HG03108 (cell line): Measurements from ENCODE around the gene IMPDH1.

ENCODE experiments used
- ATAC-seq: cut with Tn5 transposase; IDR thresholded peaks from one replicate; pipeline ENCODE4 v1.9.1; 2021; ENCODE audit warnings: moderate library complexity; ENCODE audit not compliant: unreplicated experiment

IMPDH1 gene

DNA sequence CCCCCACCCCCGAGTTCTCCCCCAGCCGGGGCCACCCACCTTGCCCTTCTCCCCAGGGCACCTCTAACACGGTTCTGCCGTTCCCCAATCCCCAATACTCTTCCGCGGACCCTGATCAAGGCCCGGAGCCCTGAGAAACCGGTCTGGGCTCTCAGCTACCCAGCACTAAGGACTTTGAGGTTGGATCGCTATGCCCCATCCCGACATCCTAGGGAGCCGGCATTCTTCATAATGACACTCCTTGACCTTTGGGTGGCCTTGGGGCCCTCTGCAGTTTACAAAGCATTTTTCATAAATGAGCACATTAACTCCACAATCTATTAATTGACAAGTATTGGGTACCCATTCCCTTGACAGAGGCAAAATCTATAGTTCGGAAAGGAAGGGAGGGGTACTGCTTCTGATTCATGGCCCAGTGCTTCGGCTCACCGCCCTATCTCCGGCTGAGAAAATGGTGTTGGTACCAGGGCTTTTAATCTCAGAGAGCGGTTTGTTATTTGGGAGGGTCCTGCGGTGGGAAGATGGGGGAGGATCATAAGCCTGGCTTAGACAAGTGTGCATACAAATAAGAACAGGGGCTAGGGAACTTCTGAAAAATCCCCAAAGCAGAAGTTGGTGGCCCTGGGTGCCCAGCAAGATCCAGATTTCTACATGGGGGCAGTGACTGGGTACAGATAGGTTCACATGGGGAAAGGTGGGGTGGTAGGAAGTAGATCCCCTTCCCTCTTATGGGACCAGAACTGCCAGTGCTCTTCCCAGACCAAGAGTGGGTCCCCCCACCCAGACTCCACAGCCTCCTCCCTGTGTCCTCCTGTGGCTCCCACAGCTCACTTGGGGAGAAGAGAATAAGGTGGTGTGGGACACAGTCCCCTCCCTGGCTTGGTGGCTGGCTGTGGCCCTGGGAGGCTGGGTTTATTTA lies 3.2 kb downstream of the IMPDH1 start:
- ATAC-seq = no peak

DNA sequence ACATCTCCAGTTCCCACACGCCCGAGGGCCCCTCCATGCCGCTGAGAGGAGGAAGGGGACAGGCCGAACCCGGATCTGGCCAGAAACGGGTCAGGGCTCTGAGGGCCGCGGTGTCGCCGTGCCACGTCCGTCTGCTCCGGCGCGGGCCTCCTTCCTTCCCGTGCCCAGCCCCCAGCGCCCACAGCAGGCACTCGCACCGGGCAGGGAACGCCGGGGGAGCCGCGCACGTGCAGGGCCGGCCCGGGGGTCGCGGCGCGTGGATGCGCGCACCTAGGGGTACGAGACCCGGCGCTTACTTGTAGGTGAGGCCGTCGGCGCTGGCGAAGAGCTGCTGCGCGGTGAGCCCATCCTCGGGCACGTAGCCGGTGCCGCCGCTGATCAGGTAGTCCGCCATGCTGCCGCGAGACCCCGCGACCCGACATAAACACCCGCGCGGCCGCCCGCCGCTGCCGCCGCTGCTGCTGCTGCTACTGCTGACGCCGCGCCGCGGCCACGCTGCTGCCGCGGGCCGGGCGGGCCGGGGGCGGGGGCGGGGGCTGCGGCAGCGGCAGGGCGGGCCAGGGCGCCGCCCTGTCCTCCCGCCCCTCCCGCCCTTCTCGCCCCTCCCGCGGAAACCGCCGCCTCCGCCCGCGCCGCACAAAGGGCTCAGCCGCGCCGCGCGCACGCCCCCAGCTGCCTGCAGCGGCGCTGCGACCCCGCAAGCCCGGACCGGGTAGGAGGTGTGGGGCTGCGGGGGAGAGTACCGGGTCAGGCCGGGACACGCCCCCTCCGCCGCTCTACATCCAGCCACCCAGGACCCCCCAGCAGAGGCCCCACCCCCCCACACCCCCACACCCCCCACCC lies 4.1 kb downstream of the IMPDH1 start:
- no peak for ATAC-seq

DNA sequence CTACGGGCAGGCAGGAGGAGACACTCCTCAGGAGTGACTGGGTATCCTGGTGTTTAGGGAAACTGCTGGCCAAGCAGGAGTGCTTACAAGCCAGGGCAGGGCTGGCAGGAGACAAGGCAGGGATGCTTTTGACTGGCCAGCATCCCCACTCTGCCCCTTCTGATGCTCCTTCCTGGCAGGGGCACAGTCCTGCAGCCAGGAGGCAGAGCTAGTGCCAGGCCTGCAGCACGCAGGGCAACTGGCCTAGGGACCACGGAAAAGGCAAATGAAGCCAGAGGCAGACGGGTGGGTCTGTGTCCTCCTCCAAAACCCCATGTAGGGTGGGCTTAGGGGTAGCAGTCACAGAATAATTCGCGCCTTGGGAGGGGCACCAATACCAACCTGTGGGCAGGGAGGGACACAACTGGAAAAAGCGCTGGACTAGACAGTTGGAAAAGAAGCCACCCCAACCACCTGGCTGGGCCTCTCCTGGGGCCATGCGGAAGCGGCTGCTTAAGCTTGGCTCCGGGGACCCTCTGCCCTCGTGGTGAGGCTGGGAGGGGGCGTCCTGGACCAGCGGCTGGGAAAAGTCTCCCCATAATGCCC lies 4.8 kb downstream of the IMPDH1 start:
- no peak for ATAC-seq

DNA sequence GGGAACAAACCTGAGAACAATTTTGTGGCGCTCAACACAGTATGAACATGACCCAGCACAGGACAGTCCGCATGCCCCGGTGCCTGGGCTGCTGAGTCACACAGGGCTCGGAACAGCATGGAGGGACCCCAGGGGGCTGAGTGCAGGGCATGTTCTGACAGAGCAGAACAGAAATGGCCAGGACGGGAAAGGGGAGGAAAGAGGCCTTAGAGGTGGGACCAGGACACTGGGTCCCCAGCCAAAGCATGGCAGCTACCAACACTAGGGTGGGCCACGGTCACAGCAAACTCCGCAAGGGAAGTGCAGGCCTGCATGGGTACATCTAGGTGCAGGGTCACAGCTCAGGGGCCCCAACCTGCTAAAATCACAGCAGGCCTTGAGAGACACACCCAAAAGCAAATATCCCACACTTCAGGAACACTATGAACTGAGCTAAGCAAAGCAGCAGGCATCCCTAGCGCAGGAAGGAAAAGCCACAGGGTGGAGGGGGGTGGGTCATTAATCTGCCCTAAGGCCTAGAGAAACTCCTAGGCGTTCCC lies 5.6 kb downstream of the IMPDH1 start:
- no peak for ATAC-seq

DNA sequence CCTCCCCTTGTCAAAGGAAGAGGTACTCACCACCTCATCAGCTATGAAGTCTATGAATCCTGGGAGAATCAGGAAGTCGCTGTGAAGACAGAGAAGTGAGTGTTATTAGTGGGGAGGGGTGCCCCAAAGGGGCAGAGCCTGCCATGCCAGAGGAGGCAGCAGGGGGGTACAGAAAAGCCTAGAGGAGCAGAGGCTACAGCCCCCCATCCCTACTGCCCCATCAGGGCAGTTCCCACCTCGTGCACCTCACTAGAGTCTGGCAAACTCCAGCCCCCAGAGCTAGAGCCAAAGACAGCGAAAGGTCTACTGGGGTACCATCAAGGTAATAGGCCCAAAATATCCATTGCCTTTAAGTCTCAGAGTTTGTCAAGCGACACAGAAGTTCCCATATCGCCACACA lies 6.1 kb downstream of the IMPDH1 start:
- no peak for ATAC-seq

DNA sequence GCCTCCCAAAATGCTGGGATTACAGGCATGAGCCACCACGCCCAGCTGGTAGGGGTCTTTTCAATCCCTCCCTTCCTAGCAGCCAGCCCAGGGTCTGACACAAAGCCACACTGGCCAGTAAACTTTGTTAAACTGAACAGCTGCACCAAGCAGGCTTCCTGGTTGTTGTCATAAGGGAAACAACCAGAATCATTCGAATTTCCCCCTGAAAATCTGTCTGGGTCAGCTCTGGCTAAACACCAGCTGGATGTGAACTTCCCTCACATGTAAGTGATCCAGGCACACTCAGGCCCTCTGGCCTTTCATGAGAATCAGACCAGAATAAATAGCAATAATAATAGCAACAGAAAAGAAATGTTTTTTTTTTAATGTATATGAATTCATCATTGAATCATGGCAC lies 7.4 kb downstream of the IMPDH1 start:
- no peak for ATAC-seq

DNA sequence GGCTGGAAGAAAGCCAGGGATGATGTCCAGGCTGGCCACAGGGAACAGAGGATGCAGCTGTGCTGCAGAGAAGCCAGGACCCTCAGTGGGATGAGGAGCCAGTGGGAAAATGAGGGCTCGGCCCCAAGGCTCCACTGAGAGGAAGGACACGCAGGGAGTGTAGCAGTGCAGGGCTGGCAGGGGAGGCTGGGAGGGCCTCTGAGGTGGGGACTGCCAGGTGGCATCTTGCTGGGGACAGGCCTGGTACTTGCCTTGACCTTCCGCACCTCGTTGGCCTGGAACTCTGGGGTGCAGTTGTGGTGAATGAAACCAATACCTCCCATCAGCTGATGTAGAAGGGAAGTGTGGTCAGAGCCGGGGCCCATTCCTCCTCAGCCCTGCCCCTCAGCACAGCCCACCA lies 9.2 kb downstream of the IMPDH1 start:
- no peak for ATAC-seq

DNA sequence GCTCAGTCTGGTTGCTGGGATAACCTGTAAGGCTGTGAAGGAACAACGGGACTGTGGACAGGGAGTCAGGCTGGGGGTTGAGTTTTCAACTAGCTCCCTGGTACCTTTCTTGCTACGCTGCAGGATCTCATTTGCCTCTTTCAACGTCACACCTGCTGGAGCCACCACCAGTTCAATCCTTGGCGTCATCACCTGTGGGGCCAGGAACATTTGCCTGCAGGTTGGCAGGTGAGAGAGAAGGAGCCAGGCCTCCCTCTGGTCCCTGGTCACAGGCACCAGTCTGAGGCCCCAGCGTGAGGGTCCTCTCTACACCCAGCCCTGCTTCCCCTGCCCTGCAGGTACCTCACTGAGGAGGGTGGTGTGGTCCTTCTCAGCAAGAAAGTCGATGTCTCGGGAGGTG lies 9.8 kb downstream of the IMPDH1 start:
- ATAC-seq = no peak

DNA sequence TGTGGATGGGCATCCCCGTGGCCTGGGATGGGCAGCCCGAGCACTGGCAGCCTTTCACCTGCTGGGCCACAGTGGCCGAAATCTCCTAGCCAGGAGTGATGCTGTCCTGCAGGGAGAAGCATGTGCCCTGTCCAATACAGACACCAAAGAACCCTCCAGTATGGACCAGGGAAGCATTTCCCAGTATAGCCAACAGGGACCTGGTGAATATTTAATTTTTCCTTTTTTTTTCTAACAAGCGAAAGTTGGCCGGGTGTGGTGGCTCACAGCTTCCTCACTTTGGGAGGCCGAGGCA lies 11.0 kb downstream of the IMPDH1 start:
- ATAC-seq = no peak

DNA sequence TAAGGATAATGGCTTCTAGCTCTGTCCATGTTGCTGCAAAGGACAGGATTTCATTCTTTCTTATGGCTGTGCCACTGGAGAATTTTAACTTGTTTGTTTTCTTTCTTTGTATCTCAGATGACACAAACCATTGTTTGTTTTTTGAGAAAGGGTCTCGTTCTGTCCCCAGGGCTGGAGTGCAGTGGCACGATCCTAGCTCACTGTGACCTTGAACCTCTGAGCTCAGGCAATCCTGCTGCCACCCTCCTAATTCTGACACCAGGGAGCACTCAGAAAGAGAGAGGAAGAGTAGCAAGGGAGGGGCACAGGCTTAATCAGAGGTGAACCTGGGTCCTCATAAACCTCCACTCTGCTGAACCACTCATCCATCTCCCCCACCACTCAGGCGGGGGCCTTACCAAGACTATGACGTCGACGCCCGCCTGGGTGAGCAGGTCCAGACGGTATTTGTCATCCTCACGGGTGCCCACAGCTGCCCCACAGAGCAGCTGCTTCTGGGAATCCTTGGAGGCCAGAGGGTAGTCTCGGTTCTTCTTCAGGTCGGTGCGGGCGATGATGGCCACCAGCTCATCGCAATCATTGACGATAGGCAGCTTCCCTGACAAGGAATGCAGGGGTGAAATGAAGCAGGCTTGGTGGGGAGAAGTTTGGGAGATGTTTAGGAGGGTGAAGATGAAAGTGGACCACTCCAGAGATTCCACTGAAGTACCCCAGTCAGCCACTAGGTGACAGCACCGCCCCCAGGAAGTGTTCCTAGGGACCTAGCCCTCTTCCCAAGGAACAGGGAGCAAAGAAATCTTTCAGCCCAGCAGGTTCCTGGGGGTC lies 11.6 kb downstream of the IMPDH1 start:
- no peak for ATAC-seq

DNA sequence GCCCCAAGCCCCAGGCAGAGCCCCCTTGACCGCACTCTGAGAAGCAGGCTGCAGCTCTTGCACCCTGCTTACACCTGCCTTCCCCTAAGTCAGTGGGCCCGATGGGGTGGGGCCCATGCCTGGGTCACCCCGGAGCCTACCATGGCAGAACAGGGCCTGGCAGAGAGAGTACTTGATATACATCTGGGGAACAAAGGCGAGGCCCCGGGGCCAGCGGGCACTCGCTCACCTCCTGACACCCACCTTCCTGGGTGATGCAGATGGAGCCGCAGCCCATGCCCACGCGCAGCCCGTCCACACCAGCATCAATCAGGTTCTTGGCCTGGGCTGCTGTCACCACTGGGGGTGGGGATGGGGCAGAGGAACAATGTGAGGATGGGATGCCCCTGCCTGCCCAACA lies 13.4 kb downstream of the IMPDH1 start:
- ATAC-seq = no peak

DNA sequence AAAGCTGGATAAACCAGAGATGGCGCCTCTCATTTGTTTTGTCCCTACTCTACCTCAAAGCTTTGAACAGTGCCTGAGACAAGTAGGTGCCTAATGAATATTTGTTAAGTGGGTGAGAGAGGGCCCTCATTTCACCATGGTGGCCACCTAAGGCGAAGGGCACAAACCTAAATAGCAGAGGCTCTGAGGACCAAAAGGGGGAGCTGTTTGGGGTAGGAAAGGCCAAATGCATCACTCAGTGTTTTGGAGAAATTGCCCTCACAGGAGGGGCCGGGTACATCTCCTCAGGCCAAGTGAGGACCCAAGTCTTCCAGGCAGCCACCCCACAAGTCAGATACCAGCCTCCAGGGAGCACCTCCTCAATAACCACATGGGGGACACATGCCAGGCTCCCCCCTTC lies 14.0 kb downstream of the IMPDH1 start:
- ATAC-seq = no peak

DNA sequence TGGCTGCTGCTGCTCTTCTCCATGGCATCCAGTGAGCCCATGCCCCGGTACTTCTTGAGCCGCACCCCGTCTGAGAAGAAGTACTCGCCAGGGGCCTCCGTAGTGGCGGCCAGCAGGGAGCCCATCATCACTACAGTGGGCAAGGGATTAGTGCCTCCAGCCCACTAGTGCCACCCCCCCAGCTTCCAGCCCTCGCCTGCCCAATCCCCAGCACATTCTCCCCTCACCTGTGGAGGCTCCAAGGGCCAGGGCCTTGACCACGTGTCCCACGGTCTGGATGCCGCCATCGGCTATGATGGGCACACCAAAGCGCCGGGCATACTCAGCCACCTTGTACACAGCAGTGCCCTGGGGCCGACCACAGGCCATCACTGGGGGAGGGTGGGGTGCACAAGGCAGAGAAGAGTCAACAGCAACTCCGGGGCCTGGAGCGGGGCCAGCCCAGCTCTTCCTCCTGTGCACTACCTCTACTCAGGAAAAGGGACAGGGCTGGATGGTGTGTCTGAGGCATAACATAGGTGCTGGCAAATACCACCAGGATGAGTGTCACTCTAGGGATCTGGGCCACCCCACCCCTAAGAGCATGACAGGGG lies 14.8 kb downstream of the IMPDH1 start:
- ATAC-seq = no peak

DNA sequence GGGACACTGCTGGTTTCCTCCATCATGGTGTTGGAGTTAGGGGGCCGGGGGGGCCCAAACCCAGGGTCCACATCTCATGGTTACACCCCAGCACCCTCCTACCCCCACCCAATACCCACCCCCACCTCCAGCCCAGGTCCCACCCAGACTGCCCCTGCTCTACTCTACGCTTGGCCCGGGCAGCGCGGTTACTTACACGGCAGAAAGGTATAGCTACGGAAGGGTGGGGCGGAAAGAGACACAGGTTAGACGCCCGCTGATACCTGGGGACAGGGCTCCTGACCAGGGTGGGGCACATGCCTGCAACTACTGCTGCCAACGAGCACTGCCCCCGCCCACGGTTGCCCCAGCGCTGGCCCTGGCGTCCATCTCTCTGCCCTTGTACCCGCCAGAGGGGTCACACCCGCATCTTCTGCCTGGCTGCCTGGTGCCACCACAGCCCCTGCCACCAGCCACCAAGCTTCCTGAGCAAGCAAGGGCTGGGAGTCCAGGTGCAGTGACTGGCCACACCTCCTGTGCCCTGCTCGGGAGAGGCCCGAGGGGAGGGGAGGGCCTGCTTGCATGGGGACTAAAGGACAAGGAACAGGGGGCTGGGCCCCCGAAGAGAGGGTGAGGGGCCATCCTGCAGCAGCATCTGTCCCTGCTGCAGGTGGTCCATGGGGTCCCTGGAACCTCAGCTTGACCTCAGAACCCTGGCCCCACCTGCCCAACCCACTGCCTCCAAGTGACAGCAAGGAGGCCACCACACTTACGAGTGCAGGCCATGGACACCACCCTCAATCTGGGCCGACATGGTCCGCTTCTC lies 16.1 kb downstream of the IMPDH1 start:
- ATAC-seq = no peak

DNA sequence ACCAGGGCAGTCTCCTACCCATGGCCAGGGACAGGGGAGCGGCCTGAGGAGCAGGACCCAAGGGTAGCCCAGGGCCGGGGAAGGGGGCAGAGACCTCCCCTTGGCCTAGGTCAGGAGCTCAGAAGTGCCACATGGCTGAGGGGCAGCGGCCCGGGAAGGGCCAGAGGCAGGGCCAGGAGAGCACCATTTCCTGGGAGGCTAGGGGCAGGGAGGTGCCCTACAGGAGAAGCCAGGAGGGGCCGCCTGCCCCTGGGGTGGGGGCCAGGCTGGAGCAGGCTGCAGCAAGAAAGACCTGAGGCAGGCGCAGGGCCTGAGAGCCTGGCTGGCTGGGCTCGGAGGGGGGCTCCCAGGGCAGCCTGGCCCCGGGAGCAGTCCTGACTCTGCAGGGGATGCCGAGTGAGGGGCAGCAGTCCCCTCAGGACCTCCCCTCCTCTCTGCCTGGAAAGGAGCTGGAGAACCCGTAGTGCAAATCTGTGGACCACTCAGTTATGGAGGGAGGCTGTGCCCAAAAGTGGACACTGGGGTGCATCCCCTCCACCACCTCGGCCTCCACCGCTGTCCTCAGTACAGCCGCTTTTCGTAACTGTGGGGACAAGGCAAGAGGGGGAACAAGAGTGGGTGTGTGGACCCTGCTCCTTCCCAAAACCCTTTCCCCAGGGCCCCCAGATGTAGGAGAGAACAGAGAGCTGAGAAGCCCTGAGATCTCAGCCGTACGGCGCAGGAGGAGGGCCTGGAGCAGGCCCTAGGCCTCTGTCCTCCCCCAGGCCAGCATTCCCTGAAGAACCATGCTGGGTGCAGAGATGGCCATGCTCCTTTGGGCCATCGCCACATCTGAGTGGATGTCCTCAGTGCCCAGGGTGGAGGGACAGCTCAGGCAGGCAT lies 17.1 kb downstream of the IMPDH1 start:
- ATAC-seq = no peak

DNA sequence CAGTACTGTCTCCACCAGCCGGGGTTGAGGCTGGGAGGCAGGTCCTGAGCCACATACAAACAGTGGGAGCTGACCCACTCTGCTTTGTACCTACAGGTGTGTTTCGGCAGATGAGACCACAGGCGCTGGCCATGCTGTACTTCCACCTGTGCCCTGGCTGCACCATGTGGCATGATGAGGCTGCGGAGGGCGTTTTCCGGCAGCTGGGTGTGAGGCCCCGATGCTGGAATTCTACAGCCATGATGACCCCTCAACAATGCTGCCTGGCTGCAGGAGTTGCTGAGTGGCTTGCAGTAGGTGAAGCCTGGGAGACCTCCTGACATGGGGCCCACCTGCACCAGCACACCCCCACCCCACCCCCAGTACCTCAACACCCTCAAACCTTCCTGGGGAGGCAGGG lies 18.0 kb downstream of the IMPDH1 start:
- ATAC-seq = no peak

DNA sequence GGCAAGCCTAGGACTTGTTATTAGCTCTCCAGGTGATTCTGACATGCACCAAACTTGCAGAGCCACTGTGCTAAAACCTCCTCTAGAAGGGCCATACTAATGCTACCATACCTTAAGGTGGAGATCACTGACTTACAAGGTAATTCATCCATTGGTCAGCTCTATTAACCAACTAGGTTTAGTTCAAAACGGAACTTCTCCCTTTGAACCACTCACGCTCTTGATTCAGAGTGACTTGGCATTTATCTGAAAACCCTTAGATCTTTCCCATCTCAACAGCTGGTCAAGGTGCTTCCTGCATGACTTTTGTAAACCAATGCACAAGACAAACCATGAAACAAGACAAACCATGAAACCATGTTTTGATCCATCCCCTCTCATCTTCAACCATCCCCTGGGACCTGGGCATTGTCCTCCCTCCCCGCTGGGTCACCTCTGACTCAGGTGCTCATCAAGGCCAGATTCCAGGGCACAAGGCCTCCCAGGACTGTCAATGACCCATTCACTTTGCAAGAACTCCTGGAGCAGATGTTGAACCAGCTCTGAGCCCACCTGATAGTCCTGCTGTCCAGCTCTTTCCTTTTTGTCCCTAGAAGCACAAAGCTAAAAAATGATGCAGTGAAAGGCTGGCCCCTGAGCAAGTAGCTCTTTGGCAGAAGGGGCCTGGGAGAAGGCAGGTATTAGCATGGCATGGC lies 18.8 kb downstream of the IMPDH1 start:
- ATAC-seq = no peak
